GM19467 (cell line): ENCODE results near the gene OSR1.
A peak's percentile ranks its signal among the peaks of the same experiment; 100 is the strongest.

Experiments
- ATAC-seq: cut with Tn5 transposase; IDR thresholded peaks from one replicate; pipeline ENCODE4 v1.9.1; 2021; ENCODE audit warnings: mild to moderate bottlenecking, moderate library complexity; ENCODE audit not compliant: unreplicated experiment

OSR1 gene

DNA sequence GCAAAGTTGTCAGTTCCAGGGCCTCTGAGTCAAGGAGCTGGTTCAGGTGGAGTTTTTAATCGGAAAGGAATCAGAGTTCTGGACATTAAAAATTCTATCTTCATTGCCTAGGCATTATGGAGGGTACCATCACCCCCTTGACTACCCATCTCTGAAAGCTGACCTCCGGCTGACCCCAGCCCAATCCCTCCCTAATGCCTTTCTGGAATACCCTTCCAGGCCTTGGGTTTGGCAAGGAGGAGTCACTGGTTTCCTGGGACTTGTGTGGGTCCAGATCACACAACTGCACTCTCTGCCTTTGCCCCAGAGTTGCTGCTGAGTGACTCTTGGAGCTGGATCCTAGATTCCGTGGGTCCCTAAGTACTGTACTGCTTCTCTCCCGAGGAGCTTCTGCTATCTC, 1.0 kb upstream of the OSR1 start:
- ATAC-seq = no peak

DNA sequence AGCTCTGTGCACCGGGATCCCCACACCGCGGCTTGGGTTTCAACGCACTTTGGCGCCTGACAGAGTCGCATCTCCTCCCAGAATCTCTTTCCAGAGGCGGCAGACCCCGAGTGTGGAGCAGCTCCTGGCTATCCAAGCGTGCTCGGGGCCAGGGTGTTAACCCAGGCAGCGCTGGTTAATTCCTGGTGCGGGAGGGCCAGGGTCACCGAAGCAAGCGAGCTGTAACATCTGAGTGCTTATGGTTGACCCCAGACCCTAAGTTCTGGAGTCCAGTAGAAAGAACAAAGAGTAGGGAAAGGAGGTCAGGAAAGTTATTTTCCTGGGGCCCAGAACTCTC, 566 bp upstream of the OSR1 start:
- no peak for ATAC-seq

DNA sequence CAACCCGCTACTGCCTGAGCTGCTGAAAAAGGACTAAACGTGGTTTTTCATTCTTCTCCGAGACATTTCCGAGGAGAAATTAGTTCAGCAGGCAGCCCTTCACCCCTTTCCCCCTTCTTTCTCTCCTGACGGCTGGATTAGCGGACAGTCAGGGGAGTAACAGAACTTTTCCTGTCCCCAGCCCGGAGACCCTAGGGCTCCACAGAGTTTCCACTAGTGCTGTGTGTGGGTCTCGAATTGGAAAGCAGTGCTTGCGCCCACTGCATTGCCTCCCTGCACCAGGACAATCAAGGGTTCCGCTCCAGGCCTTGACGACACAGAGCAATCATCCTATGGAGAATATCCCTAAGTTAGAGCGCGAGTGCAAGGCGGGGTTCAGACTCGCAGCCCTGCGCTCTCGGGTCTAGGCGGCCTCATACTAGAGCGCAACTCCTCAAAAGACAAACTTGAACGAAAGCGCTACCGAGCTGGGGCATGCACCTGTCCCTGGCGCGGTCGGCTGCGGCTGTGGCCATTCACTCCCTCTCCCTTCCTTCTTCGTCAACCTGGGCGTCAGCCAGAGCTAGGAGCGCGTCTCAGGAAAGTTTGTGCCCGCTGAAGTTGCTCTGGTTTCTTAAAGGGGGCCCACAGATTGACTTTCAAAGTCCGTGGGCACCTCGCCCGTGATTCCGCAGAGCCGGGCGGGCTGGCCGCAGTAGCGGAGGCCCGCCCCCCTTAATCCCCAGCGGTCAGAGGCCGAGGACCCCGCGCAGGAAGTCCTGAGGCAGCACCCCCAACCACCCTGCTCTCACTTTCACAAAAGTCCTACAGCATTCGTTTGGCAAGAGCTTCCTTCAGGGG, 801 bp downstream of the OSR1 start:
- ATAC-seq = no peak

DNA sequence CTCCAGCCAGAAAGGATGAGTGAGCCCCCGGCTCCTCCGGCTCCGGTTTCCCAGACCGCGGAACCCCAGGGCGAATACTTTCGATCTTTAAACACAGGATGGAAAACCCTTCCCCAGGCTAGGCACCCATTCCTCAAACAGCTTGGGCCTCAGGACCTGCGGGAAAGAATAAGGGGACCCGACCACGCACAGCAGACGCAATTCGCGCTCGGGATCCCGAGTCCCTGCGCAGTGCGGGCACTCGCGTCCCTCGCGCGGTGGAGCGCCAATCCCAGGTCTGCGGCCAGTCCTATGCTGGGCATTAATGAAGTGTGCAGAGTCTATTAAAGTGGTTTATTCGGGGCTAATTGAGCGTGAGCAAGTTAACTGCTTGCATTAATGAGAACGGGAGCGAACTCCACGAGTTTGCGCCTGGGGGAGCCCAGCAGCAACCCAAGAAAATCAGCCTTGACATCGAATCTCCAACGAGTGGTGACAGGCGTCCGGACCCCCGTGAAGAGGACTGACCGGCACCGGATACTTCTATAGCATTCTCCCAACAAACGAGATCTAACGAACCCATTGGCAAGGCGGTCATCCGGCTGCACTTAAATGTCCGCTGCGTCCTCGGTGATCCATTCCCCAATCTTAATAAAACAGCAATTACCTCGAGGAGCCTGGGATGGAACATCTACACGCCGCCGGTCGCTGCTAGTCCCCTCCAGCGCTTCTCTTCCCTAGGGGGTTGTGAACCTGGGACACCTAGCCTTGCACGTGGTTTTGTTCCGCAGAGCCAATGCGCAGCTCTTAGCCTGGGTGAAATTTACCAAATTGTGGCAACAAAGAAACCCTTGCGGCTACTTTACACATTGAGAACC, 1.6 kb downstream of the OSR1 start:
- no peak for ATAC-seq

DNA sequence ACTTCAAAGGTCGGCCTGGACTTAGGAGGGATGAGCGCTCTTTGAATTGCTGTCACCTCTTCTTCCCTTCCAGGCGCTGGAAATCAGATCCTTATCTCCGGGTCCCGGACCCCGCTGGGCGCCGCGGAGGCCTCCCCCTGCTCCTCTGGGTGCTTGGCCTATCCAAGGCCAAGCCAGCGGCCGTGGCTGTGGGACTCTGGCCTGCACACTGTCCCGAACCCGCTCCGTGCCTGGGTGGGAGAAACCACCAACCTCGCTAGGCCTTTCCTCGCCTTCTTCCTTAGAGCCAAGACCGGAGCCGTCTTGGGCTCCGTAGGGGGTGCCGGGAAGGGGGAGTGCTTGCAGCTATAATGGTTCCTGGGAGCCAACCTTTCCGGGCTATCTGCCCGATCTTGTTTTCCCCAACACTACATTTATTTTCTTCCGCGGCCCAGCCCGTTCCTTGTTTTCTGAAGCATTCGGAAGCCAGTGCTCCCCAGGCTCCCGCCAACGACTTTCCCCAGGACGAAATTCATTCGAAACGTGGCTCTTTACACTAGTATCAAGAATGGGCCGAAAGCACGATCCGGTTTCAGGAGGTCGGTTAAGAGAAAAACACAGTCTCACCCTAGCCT, 2.4 kb downstream of the OSR1 start:
- no peak for ATAC-seq

DNA sequence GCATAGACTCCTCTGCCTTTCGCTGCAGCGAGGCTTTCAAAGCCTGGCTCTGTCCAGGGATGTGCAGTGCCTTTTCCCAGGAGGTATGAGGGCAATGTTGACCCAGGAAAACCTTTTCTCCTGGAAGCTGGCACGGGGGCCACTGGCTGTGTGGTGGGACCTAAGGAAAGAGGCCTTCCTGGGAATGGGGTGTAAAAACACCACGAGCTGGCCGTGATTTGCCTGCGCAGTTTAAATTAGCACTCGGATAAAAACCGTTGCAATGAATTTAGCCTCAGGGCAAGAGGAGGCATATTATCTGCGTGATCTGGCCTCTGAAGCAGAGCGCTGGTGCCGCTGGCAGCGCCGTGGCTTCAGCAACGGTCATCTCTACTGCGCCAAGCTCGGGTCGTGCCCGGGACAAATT, 3.0 kb downstream of the OSR1 start:
- no peak for ATAC-seq

DNA sequence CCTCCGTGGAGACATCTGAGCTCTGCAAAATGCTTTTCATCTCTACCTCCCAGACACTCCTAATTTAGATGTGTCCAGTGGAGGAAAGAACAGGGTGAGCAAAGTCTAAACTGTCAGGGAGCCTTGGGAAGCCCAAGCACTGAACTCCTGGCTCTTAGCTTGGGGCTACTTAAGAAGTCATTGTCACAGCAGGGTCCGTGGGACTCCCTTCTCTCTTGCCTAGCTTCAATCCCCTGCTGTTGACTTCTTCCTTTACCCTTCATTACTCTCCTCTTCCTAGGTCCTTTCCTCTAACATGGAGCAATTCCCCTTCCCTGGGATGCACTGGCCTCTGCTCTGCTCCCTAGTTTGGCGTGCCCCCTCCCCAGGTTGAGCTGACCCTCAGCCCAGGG, 3.4 kb downstream of the OSR1 start:
- ATAC-seq = no peak

DNA sequence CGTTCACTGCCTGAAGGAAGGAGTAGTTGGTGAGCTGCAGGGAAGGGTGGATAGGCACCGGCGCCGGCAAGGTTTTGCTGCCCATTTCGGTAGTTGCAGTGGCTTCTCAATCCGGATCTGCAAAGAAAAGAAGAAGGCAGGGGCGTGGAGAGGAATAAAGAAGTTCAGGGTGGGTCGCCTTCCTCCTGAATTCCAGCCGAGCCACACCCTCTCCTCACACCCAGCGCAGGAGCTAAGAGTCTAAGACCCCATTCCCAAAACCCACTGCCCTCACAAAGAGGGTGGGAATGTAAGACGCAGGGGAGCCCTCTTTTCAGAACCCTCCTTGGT, 4.7 kb downstream of the OSR1 start:
- ATAC-seq = no peak

DNA sequence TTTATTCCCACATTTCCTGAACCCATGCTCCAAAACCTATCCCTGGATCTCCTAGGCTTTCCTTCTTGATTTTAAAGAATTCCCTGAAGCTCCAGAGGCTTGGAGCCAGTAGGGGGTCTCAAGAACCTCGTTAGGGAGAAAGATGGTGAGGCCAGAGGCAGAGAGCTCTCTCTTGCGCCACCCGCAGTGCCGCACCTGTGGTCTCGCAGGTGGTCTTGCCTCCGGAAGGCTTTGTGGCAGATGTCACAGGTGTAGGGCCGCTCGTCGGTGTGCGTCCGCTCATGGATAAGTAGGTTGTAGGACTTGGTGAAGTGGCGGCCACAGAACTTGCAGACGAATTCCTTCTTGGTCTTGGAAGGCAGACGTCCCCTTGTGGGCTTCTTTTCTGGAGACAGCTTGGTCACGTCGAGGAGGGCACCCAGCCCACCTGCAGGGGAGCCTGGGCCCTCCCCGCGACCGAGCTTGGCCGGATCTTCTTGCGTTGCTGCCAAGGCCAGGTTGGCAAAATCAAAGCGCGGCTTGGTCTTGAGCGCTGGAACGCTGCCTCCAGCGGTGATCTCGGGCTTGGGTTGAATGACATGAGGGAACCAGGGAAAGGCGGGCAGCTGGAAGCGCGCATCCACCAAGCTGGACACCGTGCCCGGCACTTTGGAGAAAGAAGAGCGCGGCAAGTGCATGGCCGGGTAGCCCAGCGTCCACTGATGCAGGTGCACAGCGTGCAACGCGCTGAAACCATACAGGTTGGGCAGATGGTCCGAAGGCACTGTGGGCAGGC, 5.3 kb downstream of the OSR1 start:
- no peak for ATAC-seq

DNA sequence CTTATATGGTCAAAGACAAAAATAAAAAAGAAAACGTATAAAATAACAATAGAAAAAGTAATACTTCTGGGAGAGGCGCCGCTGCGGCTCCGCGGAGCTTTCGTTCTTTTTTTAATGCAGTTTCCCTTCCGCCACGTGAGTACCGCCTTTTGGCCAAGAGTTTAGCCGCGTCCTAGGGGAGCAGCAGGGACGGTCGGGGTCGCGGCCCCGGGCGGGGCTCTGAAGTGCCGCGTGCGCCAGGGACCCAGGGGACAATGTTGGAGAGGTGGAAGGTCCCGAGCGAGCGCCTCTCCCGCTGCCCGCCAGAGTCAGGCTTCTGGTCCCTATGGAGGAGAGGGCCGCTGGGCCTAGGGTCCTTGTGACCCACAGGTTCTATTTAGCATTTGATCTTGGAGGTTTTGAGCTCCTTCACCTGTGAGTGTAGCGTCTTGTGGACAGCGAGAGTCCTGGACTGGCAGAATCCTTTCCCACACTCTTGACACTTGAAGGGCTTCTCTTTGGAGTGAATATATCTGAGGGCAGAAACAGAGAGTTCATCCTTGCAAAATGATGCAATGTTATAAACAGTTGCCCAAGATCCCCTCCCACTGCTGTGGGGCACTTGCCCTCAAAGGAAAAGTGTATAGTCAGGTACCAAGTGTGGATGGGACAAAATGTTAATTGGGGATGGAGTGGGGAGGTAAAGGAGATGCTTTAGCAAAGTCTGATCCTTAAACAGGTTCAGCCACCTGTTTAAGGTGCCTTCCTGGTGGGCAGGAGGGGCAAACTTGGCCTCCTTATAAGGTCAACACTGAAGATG, 6.3 kb downstream of the OSR1 start:
- no peak for ATAC-seq

DNA sequence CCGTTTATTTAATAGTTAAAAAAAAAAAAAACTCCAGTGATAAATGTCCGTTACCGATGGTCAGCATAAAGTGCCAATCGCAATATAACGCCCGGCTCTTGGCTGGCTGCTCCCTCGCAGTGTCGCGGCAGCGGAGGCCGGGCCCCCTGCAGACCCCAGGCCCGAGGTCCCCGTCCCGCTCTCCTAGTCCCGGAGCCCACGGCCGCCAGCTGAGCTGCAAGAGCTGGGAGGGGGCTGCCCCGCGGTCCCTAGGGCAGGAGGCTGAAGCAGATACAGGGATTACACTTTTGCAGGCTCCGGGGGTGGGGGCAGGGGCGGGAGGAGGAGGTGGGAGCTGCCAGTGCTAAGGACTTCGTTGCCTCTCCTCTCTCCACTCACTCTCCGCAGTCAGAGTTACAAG, 6.9 kb downstream of the OSR1 start:
- ATAC-seq = no peak

DNA sequence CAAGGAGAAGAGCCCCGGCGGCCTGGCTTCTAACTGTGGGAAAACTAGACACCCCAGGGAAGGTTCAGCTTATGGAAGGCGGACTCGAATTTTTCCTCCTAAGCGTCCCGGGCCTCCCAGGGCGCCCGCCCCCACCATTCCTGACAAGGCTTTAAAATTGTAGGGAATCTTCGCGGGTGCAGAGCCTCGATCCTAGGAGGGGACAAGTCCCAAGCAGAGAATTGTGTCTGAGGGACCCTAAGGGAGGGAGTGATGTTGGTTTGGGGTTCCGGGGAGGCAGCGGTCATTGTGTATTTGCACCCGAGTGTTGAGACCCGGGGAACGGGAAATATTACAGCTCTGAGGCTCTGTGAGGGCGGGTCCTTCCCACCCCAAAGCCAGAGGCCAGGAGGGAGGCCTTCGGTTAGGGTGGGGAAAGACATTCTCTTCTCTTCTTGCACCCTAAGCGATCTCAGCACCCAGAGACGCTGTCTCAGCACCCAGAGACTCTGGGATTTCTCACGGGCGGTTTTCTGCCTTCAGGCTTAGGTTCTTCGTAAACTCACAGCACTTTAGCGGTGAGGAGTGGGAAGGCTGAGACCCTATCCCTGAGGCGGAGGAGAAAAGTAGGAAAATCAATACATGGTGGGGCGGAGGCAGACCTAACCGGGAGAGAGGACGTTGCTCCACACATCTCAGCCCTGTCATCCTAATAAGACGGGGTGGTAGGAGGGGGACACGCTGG, 7.6 kb downstream of the OSR1 start:
- no peak for ATAC-seq

DNA sequence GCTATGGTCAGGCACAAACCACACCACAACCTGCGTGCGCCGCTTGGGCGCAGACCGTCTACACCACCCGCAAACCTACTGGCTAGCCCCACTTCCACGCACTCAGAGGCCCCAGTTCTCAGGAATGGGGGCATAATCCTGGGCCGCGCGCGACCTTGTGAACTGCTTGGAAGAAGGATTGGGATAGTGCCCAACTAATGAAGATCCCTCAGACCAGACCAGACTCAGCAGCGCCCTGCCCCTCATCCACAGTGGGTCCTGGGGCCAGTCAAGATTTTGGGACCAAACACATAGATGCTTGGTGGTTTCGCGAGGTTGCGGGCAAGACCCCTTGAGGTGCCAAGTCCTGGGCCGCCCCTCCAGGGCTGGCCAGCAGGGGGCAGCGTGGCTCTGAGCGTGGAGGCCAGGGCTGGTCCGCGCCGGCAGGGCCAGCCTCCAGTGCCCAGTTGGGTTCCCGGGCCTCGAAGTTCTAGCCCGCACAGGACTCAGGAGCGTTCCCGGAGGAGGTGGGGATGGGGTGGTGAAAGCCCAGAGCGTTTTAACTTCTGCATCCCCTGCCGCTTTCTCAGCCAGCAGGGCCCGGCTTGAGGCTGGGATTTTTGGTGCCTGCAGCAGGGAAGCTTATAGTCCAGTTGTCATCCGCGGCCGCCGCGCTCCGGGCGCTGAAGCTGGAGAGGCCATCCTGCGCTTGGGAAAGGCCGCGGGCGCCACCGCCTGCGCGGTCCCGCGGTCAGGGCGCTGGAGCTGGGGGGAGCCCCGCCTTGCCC, 8.3 kb downstream of the OSR1 start:
- no peak for ATAC-seq

DNA sequence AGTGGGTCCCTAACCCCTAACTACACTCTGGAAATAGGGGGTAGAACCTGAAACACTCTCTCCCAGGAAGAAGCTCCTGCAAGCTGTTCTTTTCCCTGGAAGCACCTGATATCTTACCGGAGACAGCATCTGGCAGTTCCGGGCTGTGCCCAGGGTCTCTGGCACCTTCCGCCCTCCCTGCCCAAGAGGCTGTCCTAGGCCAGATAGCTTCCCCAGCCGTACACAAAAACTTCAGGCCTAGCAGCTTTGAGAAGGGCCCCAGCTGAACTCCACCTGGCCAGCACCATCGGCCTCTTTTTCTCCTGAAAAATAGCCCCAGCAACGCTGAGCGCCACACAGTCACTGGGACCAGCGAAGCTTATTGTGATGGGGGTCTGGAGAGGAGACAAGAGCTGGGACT, 9.7 kb downstream of the OSR1 start:
- no peak for ATAC-seq

DNA sequence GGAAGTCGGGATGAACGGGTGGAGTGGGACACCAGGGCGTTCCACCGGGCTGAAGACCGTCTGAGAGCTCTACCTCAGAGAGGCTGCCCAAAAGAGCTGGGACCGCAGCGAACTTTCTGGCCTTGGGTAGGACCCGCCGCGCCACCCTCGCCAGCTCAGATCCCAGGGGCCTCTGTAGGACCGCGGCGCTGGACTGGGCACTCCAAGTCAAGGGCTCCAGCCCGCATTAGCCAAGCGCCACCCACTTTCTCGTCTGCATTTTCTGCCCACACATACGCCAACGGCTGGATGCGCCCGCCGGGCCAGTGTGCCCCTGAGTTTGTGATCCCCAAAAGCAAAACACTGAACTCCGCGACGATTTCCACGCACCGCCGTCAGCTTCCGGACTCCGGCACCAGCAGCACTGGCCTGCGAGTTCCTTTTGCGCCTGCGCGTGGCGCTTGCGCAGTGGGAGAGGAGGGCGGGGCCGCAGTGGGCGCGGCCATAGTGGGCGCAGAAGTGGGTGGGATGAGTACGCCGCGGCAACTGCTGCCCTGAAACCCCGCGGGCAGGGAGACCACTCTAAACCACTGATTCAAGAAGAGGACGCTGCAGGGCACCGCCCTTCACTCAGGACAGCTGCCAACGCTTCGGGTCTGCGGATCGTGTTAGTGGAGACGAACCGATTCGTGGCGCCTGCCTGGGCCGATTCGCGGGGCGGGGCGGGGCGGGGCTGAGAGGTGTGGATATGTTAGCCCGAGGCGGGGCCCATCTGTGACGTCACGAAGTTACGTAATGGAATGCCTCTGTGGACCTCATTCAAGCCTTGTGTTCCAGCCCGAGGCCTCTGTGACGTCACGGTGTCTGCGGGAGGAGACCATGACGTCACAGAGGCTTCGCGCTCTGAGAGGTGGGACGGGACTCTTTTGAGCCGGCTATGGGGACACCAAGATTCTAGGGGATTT, 10.5 kb downstream of the OSR1 start:
- ATAC-seq = peak; percentile 92

DNA sequence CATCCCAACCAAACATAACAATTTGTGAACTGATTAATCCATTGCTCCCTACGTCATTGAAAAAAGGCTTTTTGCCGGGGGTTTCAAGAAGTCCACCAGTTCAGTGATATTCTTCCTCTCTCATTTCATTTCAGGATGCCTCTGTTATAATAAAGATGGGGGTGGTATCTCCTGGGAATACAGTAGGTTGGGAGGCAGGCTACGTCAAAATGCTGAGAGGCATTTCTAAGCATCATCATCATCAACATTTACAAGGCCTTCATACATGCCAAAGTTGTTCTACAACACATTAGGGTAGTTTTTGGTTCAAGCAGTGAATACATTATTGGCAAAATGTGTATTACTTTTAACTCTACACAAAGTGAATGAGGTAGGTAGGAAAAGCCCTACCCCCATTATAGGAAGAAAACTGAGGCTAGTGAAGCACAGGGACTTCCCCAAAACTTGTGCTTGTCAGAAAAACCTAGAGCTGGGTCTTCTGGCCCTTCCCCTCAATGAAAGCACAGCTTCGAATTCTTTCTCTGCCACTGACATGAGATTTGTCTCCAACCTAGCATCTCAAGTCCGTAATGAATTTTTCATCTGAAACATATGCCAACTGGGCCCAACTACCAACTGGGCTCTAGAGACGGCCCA, 11.3 kb downstream of the OSR1 start:
- no peak for ATAC-seq

DNA sequence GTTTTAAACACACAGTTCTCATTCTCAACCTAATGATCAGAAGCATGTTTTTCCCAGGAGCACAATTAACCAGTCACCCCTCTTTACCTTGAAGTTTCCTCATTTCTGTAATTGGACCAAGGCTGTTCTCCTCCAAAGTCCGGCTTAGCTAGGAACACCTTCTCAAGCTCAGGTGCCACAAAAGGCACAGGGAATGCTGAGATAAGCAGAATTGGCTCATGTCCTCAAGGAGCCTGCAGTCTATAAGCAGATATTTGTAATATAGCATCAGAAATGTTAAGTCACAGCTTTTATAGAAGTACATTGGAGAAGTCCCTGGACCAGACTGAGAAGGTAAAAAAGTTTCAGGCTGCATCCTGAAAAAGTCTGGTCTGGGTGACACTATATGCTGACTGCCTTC, 20.7 kb downstream of the OSR1 start:
- no peak for ATAC-seq

DNA sequence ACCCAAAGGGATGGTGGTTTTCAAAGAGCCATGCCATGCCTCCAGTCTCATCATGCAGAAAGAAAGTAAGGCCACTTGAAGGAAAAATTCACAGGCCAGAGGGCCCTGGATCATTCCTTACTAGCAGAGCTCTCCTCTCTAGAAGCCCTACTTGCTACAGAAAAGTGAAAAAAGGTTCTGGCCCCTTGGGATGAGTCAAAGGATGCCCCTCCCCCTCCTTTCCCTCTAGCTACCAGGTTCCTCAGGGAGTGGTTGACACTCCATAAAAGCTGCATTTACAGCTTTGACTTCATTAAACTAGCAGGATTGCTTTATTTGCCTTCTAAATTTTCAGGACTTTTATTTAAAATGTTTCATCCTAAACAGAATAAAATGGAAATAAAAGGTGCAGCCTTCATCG, 21.2 kb downstream of the OSR1 start:
- no peak for ATAC-seq
